ENCODE results near the gene GDNF.
"Not testable (repeated sequence)": the region's sequence is repeated elsewhere in the genome, so short reads cannot be mapped to it uniquely, and the experiment has no call there.

GDNF gene

GRCh38 chr5:37781409-37781808 is 58.4 kb downstream of the GDNF start:
- not testable (repeated sequence) for DNase-seq (ENCODE audit: low spot score)

GRCh38 chr5:37777432-37778130 is 62.3 kb downstream of the GDNF start:
- no peak for DNase-seq (ENCODE audit: low spot score)

DNA sequence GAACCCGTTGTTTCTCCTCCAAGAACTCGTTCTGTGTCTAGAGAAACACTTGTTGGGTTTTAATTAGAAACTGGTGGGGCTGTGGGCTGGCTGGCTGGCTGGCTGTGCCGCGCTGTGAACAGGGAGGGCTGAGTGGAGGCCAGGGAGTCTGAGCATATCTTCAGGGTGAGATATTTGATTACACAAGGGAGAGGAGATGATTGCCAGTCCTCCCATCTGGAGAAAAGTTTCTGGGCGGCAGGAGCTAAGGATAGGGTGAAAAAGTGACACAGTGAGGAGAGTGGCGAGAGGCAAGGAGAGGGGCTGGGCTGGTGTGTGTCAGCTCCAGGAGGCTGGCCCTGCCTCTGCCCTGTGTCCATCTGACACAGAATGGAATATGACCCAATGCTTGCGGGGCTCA is 63.0 kb downstream of the GDNF start:
- DNase-seq (ENCODE audit: low spot score): no peak

DNA sequence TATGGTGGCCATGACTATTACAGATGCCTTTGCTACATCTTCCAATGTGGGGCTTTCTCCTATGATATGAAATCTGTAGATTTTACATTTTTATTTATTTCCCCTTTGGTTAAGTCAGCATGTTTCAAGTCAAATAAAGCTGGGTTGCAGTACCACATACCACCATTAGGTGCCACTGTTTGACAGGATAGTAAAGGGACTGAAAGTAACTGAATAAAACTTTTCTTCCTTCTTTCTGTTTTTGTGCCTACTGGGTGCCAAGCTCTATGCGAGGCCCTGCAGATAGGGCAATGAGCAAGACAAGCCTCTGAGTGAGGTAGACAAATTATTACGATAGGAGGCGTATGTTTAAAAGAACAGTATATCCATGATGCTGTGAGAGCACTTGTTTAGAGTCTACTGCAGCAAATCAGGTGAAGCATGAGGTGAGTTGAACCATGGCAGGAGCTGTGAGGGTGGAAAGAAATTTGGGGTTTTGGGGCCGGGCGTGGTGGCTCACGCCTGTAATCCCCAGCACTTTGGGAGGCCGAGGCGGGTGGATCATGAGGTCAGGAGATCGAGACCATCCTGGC is 64.8 kb downstream of the GDNF start:
- no peak for DNase-seq (ENCODE audit: low spot score)

DNA sequence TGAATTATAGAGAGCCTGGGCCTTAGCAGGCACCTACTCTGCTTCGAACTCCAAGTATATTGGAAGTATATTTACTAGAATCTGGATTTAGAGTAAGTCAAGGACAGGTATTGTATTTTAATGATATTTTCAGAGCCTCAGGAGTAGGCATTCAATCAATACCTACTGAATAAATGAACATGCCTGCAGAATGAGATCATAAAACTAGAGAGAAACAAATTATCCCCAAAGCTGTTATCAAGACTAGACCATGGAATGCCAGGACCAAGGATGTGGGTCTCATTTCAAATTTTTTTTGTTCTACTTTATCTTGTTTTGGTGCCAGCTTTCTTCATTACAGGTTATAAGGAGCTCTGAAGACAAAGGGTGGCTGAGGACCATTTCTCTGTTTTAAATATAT is 66.0 kb downstream of the GDNF start:
- no peak for DNase-seq (ENCODE audit: low spot score)

DNA sequence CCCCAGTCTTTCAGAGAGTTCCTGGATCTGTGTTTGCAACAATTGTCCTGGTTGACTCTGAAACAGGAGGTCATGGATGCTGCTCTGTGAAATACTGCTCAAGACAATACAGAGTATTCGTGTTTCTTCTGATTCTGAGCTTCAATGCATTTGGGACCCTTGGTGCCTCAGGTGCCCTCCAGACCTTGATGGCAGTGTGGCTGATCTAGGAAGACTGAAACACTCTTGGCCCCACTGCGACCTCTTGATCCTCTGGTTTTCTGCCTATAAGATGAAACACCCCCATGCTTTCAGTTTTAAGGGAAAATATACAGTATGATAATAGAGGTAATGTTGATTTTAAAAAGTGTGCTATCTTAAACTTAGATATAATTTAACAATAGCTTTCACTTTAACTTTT is 67.6 kb downstream of the GDNF start:
- no peak for DNase-seq (ENCODE audit: low spot score)

DNA sequence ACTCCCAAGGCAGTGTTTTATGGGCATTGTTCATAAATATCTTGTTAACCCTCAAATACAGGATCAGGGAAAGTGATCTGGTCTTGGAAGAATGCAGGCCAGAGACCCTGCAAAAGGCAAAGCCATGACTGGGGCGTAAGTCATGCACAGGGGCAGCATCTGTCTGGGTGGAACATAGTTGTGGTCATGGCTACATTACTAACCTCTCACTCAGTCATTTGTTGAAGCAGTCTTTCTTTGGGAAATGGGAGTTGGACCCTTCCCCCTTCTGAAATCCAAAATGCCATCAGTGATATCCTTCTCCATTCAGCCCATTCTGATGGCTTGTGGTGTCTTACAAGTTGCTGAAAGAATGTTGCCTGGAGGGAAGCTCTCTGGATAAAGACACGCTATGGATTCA is 68.1 kb downstream of the GDNF start:
- no peak for DNase-seq (ENCODE audit: low spot score)

DNA sequence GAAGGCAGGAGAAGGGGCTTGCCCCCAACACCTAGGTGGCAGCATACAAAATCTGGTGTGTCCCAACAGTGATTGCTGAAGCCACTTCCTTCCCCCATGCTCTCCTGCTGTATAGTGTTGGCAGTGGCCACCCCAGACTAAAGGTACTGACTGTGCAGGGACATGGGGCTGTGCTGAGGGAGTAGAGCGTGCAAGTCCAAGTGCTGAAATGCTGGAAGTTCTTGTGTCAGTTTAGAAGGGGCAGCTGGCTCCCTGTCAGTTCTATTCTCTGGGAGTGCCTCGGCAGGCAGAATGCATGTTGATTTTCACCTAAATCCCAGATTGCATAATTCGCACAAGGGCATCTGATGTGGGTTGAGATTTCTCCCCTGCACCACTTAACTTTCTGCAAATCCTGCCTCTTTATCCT is 68.6 kb downstream of the GDNF start:
- DNase-seq (ENCODE audit: low spot score): no peak

DNA sequence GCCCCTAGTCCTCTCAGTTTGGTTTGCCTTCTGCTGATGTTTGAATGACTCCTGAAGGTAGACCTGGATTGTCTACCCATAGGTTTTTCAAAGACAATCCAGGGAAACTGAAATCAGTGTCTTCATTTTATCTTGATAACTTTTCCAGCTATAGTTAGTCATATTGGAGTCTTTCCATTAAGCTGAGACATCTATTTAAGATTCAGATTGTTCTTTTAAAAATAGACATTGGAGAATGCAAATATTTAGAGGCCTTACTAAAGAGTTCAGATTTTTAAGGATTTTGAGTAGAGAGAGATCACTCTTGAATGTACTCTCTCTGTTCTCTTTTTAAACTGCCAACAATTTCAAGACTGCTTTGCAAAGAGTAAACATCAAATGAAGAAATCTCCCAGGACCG is 69.1 kb downstream of the GDNF start:
- DNase-seq (ENCODE audit: low spot score): no peak

DNA sequence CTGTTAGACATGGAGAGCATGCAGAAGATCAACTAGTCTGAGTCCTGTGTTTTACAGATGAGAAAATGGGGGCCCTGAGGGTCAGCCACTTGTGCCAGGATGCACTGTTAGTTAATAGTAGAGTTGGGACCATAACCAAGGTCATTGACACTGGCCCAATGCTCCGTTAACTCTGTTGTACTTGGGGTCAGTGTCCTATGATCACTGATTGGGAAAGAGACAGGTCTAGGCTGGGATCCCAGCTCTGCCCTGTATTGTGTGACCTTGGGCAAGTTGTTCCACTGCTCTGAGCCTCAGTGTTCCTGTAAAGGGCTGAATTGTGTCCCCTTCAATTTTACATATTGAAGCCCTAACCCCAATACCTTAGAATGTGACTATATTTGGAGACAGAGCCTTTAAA is 70.0 kb downstream of the GDNF start:
- no peak for DNase-seq (ENCODE audit: low spot score)

- no peak for DNase-seq (ENCODE audit: low spot score)
These were observed 70.7 kb downstream of the GDNF start for GRCh38 chr5:37769108-37769507.

GRCh38 chr5:37768371-37768770 is 71.5 kb downstream of the GDNF start:
- DNase-seq (ENCODE audit: low spot score): no peak

DNA sequence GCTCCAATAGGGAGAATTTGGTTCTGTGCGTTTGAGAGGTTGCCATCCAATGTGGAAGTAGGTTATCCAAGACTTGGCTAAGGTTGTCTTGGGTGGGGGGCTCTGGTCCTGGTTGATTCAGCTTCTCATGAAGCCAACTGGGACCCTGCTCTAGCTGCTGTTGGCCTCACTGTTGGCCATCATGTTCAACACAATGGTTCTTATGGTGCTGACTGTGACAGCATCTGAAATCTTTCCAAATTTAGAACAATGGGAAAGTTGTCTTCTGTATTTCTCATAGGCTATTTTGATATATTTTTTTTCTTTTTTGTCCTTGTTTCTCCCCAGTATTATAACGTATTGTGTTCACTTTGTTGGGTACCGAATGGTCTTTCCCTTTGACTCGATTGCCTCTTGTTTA is 71.9 kb downstream of the GDNF start:
- peak; percentile 84 for DNase-seq (ENCODE audit: low spot score)

- DNase-seq (ENCODE audit: low spot score): no peak
These were observed 72.6 kb downstream of the GDNF start for GRCh38 chr5:37767251-37767650.
